CD4-positive, alpha-beta T cell treated with Interleukin-12 subunit alpha and Interleukin-12 subunit beta, for 1 hour (primary cell): ENCODE results near the gene GPATCH2L.

ENCODE experiments used
- DNase-seq: peaks from one replicate; pipeline ENCODE4 v3.0.0-alpha.2; 2020

GPATCH2L gene

GRCh38 chr14:76136476-76137110, 15.1 kb upstream of the GPATCH2L start:
- DNase-seq, result no peak

- DNase-seq, result no peak
These were observed 13.5 kb upstream of the GPATCH2L start for GRCh38 chr14:76138119-76138757.

- no peak for DNase-seq
These were observed 12.7 kb upstream of the GPATCH2L start for GRCh38 chr14:76138758-76139723.

GRCh38 chr14:76143642-76144041, 8.1 kb upstream of the GPATCH2L start:
- no peak for DNase-seq

DNA sequence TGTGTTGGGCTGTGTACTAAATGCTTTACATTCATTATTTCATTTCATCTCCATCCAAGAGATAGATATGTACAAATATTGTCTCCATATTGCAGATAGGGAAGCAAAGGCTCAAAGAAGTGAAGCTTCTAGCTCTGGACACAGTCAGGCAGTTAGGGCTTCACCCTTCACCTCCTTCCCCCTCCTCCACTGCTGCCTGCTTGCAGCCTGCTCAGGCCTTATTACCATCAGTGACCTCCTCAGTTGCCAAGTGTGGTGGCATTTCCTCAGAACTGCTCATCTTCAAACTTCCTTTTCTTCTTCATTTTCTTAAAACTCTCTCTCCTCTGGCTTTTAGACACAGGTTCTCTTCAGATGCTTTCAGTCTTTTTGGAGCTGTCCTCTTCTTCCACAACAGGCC, 4.7 kb upstream of the GPATCH2L start:
- DNase-seq, result no peak

DNA sequence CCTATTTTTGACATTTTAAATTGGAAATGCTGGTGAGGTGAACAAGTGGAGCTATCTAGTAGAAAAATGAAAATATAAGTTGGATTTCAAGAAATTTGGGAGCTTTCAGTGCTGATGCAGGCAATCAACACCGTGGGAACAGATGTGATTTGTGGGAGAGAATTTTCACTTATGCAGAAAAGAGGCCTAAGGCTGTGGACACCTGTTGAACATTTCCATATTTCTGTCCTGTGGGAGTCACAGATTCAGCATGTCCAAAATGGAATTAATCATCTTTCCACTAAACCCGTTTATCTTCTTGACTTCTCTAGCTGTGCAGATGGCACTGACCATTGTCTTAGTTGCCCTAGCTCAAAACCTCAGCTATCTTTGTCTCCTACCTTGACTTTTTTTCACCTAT, 2.5 kb upstream of the GPATCH2L start:
- DNase-seq, result no peak

- peak; percentile 81 for DNase-seq
These were observed 585 bp downstream of the GPATCH2L start for GRCh38 chr14:76152333-76152681.

DNA sequence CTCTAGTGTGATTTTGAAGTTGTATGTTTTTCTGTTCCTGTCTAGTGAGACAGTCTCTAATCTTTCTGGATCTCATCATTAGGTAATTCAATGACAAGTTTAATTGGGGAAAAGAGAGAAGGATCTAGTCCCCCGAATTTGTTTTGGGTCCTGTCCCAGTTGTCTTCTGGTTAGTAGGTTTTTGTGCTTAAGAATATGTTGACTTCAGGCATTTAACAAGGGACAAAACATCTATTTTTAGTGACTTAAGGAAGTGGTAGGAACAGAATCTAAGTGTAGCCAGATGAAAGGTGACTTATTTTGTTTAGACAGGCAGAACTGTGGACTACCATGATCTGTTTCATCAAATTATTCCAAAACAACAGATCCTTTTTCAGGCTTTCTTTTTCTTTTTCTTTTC, 2.2 kb downstream of the GPATCH2L start:
- no peak for DNase-seq

GRCh38 chr14:76154539-76155126, 2.9 kb downstream of the GPATCH2L start:
- DNase-seq, result no peak

DNA sequence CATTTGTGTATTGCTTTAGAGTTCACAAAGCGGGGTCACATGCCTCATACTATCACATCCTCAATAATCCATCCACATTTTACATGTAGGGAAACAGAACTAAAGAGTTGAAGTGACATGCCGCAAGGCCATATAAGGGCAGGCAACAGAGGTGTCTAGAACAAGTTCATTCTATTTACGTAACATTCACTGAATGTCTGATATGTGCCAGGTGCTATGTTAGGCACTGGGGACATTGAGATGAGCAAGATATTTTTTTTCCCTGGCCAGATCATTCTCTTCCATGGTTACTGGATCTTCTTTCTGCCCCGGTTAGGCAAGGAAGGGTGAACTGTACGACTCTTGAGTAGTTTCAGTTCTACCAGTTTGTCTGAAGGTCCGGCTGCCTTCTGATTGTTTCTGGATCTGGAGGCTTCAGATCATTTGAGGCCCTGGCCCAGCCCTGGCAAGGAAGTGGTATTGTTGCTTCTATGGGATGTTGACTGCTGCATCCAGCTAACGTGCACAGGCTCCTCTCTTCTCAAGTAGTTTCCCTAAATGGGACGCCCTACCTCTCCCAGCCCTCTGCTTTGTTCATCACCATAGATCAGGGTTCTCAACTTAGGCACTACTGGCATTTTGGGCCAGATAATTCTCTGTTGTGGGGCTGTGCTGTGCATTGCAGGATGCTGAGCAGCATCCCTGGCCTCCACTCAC, 12.1 kb downstream of the GPATCH2L start:
- no peak for DNase-seq

- DNase-seq, result no peak
These were observed 16.8 kb downstream of the GPATCH2L start for GRCh38 chr14:76168531-76168930.

DNA sequence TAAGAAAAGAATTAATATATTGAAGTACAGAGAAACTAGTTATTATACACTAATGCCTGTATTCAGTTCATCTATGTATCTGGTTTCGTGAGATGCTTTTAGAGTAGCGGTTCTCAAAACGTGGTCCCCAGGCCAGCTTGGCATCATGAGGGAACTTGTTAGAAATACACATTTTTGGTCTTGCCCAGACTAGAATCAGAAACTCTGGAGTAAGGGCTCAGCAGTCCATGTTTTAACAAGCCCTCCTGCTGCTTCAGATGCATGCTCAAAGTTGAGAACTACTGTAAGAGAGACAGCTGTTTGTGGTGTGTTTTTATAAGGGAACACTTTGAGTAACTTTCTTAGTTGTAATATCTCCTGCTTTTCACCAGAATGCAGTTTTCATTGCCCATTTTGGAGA, 18.1 kb downstream of the GPATCH2L start:
- no peak for DNase-seq

GRCh38 chr14:76174982-76175381, 23.3 kb downstream of the GPATCH2L start:
- DNase-seq, result no peak

GRCh38 chr14:76175942-76176341, 24.2 kb downstream of the GPATCH2L start:
- DNase-seq, result no peak

GRCh38 chr14:76181546-76181945, 29.8 kb downstream of the GPATCH2L start:
- DNase-seq, result no peak

- DNase-seq, result no peak
These were observed 34.7 kb downstream of the GPATCH2L start for GRCh38 chr14:76186308-76187027.

- no peak for DNase-seq
These were observed 39.6 kb downstream of the GPATCH2L start for GRCh38 chr14:76191297-76191696.

- DNase-seq, result no peak
These were observed 42.0 kb downstream of the GPATCH2L start for GRCh38 chr14:76193696-76194095.

DNA sequence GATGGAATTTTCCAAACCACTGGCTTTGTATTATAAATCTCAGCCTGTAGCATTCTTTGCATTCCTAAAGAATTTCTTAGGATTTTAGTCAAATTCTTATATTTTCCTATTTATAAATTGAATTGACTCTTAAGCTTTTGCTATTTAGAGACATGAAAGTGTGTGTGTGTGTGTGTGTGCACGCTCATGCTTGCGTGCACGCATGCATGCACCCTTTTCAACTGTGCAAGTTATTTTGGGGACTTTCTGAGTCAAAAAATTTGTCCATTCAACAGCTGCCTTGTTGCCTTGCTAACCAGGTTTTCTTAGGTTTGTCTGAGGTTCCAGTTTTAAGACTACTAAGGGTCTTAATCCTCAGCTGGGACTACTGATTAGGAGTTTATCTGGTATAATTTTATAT, 42.6 kb downstream of the GPATCH2L start:
- no peak for DNase-seq

DNA sequence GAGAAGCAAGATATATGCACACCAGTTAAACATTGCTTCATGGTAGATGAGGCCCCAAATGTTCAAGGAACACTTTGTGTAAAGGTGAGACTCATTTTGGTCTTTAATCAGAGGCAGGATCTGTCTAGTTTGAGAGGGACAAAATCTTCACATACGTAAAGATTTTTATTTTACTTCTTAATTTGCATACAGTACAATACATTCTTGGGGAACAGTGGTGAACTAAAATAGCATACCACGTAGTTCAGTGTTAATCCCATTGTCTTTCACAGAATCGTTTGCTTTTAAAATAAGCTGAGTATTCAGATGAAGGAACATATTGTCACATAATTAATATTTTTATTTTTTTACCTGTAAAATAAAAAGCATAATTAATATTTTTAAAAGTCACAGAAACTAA, 43.3 kb downstream of the GPATCH2L start:
- DNase-seq, result no peak

DNA sequence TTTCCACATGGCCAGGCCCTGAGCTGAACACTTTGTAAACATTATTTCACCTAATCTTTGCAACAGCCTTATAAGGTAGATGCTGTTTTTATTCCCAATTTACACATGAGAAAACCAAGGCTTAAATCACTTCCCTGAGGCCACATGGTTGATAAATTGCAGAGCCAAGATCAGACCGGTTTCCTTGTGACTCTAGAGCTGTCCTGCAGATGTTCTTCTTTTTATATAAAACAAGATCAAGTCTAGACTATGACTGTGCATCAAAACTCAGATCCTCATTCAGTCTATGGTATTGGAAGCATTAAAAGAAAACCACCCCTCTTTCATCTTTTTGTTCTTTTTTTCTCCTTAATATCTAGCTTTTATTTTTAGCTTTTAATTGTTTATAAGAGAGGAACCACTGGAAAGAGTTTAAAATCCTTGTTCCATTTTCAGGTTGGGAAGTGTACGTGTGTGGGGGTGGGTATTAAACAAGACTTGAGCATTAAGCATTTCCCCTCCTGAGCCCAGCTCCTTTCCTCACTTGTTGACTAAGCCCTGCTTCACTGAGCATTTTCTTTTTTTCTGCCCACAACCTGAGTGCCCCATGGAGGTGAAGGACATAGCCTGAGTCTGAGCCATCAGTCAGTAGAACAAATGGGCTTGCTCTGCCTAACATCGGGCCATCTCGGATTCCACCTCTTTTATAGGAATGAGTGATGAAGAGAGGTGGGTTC, 45.4 kb downstream of the GPATCH2L start:
- DNase-seq, result no peak
